GM12892 (cell line): ENCODE measurements around the gene GTF2F2.

Experiments used
- POLR2A ChIP-seq: IDR thresholded peaks from 2 replicates; pipeline ENCODE4 v1.6.1; 2011; ENCODE audit warnings: low read depth, low read length, control low read depth
- TAF1 ChIP-seq: IDR thresholded peaks from 2 replicates; pipeline ENCODE4 v1.6.1; 2011; ENCODE audit warnings: low read depth, mild to moderate bottlenecking, control low read depth, low read length, borderline replicate concordance

DNA sequence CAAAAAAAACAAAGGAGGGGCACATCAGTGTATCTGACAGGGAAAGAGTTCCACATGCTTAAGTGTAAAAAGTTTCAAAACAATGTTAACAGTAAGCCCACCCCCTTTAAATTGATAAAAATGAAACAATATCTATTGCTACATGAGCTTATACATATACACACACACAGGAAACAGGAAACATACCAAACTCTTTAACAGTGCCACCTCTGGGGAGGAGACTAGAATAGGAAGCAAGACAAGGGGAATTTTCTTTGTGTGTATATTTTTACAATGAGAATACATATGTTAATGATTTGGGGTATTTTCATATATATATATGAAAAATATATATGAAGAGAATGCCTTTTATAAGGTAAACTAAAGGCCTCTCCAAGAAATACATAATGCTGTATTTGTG lies 175.9 kb downstream of the GTF2F2 start:
- TF ChIP-seq TAF1 (no peak), POLR2A (no peak)
